Loucy (cell line): ENCODE results near the gene ZFR.

Source experiments
- H2AFZ ChIP-seq: fragments of 200-600 bp; sonication (generic); 2 replicates; pipeline ENCODE4 v1.6.0; 2016; ENCODE audit warnings: antibody characterized with exemption, mild to moderate bottlenecking, low read length, moderate library complexity
- H3F3A ChIP-seq: fragments of 200-600 bp; 2 replicates; pipeline ENCODE4 v1.6.0; 2016; ENCODE audit warnings: antibody characterized with exemption, low read depth, mild to moderate bottlenecking
- H3K27me3 ChIP-seq: fragments of 200-600 bp; sonication (generic); 2 replicates; pipeline ENCODE4 v1.6.1; 2014; ENCODE audit warnings: low read length, mild to moderate bottlenecking; ENCODE audit not compliant: insufficient read depth, poor library complexity, severe bottlenecking
- H3K36me3 ChIP-seq: fragments of 200-600 bp; sonication (generic); 2 replicates; pipeline ENCODE4 v1.6.1; 2016; ENCODE audit warnings: low read length; ENCODE audit not compliant: insufficient read depth
- H3K4me1 ChIP-seq: fragments of 200-600 bp; sonication (generic); 2 replicates; pipeline ENCODE4 v1.5.1; 2014; ENCODE audit warnings: low read length, mild to moderate bottlenecking; ENCODE audit not compliant: insufficient read depth, poor library complexity, severe bottlenecking
- H3K4me2 ChIP-seq: fragments of 200-600 bp; sonication (generic); 2 replicates; pipeline ENCODE4 v1.6.0; 2014; ENCODE audit warnings: antibody characterized with exemption, low read length, low read depth, mild to moderate bottlenecking; ENCODE audit not compliant: poor library complexity, severe bottlenecking
- H3K4me3 ChIP-seq: fragments of 200-600 bp; sonication (generic); 2 replicates; pipeline ENCODE4 v1.5.1; 2014; ENCODE audit warnings: low read length, mild to moderate bottlenecking, mixed read lengths; ENCODE audit not compliant: poor library complexity, severe bottlenecking
- H3K79me2 ChIP-seq: fragments of 200-600 bp; sonication (generic); 2 replicates; pipeline ENCODE4 v1.6.1; 2014; ENCODE audit warnings: low read length; ENCODE audit not compliant: insufficient read depth
- H3K9ac ChIP-seq: fragments of 200-600 bp; sonication (generic); 2 replicates; pipeline ENCODE4 v1.6.0; 2014; ENCODE audit warnings: mild to moderate bottlenecking, low read depth, low read length, moderate library complexity; ENCODE audit not compliant: poor library complexity, severe bottlenecking
- H3K9me2 ChIP-seq: fragments of 200-600 bp; sonication (generic); replicated peaks from 2 replicates; pipeline ENCODE4 v1.6.1; 2016; ENCODE audit warnings: low read depth, low read length, mixed read lengths
- H3K9me3 ChIP-seq: fragments of 200-600 bp; sonication (generic); 2 replicates; pipeline ENCODE4 v1.6.1; 2014; ENCODE audit warnings: mild to moderate bottlenecking, antibody characterized with exemption, low read length, low read depth; ENCODE audit not compliant: insufficient read depth
- H4K20me1 ChIP-seq: fragments of 200-600 bp; sonication (generic); 2 replicates; pipeline ENCODE4 v1.6.0; 2014; ENCODE audit warnings: antibody characterized with exemption, low read length, mild to moderate bottlenecking; ENCODE audit not compliant: insufficient read depth, poor library complexity, severe bottlenecking
- EZH2phosphoT487 ChIP-seq: fragments of 200-600 bp; IDR thresholded peaks from 2 replicates; pipeline ENCODE4 v1.6.1; 2018; ENCODE audit warnings: antibody characterized with exemption, mild to moderate bottlenecking, moderate library complexity, borderline replicate concordance
- TF ChIP-seq, protein P1 (sequence below): fragments of 200-600 bp; sonication (generic); conservative IDR thresholded peaks from 2 replicates; pipeline ENCODE4 v1.5.1; 2014; ENCODE audit warnings: mild to moderate bottlenecking, antibody characterized with exemption, low read length

ZFR gene

DNA sequence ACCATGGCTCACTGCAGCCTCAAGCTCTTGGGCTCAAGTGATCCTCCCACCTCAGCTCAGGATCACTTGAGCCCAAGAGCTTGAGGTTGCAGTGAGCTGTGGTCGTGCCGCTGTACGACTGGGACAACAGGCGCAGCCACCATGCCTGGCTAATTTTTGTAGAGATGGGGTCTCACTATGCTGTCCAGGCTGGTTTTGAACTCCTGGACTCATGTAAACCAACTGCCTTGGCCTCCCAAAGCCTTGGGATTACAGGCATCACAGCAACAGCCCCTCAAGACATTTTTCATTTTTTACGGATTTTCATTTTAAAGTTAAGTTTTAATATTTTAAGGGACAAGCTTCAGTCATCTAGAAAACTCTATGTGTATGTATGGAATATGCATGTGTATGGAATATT, 78.9 kb downstream of the ZFR start:
- Histone ChIP-seq H4K20me1 (no peaks in the 10 kb centered on the region), H3K9me3 (no peaks in the 10 kb centered on the region), H3K4me1 (no peaks in the 10 kb centered on the region), H3K27me3 (no peaks in the 10 kb centered on the region), H3K9ac (no peak overlapping the region), H3K79me2 (no peaks in the 10 kb centered on the region), H3K4me2 (no peak overlapping the region), H3K9me2 (no peaks in the 10 kb centered on the region), H3F3A (no peaks in the 10 kb centered on the region), H2AFZ (no peak overlapping the region), H3K4me3 (no peak overlapping the region), H3K36me3 (peaks cover 67% of the 10 kb centered on the region)
- TF ChIP-seq EZH2phosphoT487: no peak
- TF ChIP-seq, protein P1, sequence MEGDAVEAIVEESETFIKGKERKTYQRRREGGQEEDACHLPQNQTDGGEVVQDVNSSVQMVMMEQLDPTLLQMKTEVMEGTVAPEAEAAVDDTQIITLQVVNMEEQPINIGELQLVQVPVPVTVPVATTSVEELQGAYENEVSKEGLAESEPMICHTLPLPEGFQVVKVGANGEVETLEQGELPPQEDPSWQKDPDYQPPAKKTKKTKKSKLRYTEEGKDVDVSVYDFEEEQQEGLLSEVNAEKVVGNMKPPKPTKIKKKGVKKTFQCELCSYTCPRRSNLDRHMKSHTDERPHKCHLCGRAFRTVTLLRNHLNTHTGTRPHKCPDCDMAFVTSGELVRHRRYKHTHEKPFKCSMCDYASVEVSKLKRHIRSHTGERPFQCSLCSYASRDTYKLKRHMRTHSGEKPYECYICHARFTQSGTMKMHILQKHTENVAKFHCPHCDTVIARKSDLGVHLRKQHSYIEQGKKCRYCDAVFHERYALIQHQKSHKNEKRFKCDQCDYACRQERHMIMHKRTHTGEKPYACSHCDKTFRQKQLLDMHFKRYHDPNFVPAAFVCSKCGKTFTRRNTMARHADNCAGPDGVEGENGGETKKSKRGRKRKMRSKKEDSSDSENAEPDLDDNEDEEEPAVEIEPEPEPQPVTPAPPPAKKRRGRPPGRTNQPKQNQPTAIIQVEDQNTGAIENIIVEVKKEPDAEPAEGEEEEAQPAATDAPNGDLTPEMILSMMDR: no peak

DNA sequence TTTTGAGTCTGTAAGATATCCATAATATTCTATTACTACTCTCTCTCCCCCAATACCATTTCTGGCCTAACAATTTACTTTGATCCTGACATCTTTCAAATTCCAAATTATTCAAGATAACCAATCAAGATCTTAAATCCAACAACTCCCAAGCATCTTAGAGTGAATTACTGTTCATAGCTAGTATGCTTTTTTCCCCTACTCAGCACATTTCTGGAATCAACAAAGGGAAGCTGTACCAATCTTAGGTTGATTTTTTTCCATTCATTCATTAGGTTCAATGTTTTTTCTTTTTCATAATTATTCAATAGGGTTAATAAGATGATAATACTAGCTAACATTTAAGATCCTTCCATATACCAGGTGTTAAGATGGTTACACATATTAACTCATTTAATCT, 81.5 kb downstream of the ZFR start:
- Histone ChIP-seq H3K9me2 (no peaks in the 10 kb centered on the region), H3K79me2 (no peaks in the 10 kb centered on the region), H3K4me3 (no peak overlapping the region), H3F3A (no peaks in the 10 kb centered on the region), H3K4me2 (no peak overlapping the region), H4K20me1 (no peaks in the 10 kb centered on the region), H3K9me3 (no peaks in the 10 kb centered on the region), H3K36me3 (peaks cover 68% of the 10 kb centered on the region), H3K9ac (no peak overlapping the region), H3K27me3 (no peaks in the 10 kb centered on the region), H3K4me1 (no peaks in the 10 kb centered on the region), H2AFZ (no peak overlapping the region)
- no peak for TF ChIP-seq EZH2phosphoT487
- TF ChIP-seq, protein P1: no peak

DNA sequence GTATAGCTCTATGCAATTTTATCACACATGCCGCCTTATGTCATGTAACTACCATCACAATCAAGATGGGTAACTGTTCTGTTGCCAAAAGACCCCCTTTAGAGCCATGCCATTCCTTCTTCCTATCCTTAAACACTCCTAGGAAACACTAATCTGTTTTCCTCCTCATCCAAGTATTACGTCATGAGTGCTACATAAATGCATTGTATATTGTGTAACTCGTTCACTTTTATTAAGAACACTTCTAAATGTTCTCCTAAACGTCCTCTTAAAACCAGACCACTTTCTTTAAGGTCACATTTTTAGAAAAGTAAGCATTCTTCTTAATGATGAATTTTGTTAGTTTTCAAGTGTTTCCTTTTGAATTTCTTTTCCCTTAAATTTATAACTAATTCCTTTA, 82.0 kb downstream of the ZFR start:
- H3K36me3 ChIP-seq: peaks cover 68% of the 10 kb centered on the region; the same call in 1 of the 2 replicates
- no peaks in the 10 kb centered on the region for H3K9me2 ChIP-seq
- H3K4me1 ChIP-seq: no peaks in the 10 kb centered on the region
- H3K9ac ChIP-seq: no peak overlapping the region
- no peak overlapping the region for H3K4me3 ChIP-seq
- H3K27me3 ChIP-seq: no peaks in the 10 kb centered on the region
- H2AFZ ChIP-seq: no peak overlapping the region
- H3K79me2 ChIP-seq: no peaks in the 10 kb centered on the region
- H3K9me3 ChIP-seq: no peaks in the 10 kb centered on the region
- H3F3A ChIP-seq: no peaks in the 10 kb centered on the region
- H4K20me1 ChIP-seq: no peaks in the 10 kb centered on the region
- H3K4me2 ChIP-seq: no peak overlapping the region
- TF ChIP-seq, protein P1: no peak
- TF ChIP-seq EZH2phosphoT487: no peak
